HL-60 (cell line): ENCODE measurements around the gene SLCO2A1.

Source experiments
- GABPA ChIP-seq: IDR thresholded peaks from 2 replicates; pipeline ENCODE4 v1.6.1; 2012; ENCODE audit warnings: low read depth
- POLR2AphosphoS5 ChIP-seq: IDR thresholded peaks from 2 replicates; pipeline ENCODE4 v1.6.1; 2012; ENCODE audit warnings: low read depth
- SPI1 ChIP-seq: IDR thresholded peaks from 2 replicates; pipeline ENCODE4 v1.6.1; 2012; ENCODE audit warnings: low read depth, mild to moderate bottlenecking, borderline replicate concordance
- TF ChIP-seq, protein P1 (sequence below): IDR thresholded peaks from one replicate; pipeline ENCODE4 v1.5.1; 2011; ENCODE audit warnings: low read length, control low read depth, inconsistent platforms; ENCODE audit not compliant: insufficient read depth
- TF ChIP-seq, protein P2 (sequence below): IDR thresholded peaks from 2 replicates; pipeline ENCODE4 v1.6.1; 2012; ENCODE audit warnings: low read depth; ENCODE audit not compliant: insufficient replicate concordance

DNA sequence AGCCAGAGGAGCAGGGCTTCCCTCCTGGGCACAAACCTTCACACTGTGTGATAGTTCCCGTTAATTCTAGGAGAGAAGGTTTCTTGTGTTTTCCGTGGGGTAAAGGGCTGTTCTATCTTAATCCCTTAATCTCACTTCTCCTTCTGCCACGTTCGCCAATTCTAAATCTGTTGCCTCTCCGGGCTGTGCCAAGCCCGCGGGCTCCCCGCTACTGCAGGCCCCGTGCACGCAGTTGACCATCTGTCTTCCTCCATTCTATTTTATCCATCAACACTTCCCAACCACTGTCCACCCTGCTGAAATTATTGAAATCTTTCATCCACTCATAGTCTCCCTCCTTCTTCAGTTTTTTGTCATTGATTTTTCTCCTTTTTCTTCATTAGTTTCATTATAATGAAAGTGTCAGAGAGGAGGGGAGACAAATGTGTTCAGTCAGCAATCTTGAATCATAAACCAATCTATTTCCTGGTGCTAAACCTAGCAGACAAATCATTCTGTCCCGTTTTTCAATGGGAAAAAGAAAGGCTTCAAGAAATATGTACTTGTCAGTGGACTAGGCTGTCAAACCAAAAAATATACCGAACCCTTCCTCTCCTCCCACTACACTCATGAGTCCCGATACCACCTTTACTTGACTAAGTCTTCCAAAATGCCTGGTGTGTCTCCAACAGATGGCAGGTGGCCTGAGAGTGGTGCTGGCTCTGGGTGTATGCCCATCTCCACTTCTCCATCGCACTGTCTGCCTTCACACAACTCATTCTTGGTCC, 39.6 kb downstream of the SLCO2A1 start:
- TF ChIP-seq, protein P1, sequence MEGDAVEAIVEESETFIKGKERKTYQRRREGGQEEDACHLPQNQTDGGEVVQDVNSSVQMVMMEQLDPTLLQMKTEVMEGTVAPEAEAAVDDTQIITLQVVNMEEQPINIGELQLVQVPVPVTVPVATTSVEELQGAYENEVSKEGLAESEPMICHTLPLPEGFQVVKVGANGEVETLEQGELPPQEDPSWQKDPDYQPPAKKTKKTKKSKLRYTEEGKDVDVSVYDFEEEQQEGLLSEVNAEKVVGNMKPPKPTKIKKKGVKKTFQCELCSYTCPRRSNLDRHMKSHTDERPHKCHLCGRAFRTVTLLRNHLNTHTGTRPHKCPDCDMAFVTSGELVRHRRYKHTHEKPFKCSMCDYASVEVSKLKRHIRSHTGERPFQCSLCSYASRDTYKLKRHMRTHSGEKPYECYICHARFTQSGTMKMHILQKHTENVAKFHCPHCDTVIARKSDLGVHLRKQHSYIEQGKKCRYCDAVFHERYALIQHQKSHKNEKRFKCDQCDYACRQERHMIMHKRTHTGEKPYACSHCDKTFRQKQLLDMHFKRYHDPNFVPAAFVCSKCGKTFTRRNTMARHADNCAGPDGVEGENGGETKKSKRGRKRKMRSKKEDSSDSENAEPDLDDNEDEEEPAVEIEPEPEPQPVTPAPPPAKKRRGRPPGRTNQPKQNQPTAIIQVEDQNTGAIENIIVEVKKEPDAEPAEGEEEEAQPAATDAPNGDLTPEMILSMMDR = no peak
- TF ChIP-seq SPI1 (no peak), POLR2AphosphoS5 (no peak), GABPA (no peak)
- TF ChIP-seq, protein P2, sequence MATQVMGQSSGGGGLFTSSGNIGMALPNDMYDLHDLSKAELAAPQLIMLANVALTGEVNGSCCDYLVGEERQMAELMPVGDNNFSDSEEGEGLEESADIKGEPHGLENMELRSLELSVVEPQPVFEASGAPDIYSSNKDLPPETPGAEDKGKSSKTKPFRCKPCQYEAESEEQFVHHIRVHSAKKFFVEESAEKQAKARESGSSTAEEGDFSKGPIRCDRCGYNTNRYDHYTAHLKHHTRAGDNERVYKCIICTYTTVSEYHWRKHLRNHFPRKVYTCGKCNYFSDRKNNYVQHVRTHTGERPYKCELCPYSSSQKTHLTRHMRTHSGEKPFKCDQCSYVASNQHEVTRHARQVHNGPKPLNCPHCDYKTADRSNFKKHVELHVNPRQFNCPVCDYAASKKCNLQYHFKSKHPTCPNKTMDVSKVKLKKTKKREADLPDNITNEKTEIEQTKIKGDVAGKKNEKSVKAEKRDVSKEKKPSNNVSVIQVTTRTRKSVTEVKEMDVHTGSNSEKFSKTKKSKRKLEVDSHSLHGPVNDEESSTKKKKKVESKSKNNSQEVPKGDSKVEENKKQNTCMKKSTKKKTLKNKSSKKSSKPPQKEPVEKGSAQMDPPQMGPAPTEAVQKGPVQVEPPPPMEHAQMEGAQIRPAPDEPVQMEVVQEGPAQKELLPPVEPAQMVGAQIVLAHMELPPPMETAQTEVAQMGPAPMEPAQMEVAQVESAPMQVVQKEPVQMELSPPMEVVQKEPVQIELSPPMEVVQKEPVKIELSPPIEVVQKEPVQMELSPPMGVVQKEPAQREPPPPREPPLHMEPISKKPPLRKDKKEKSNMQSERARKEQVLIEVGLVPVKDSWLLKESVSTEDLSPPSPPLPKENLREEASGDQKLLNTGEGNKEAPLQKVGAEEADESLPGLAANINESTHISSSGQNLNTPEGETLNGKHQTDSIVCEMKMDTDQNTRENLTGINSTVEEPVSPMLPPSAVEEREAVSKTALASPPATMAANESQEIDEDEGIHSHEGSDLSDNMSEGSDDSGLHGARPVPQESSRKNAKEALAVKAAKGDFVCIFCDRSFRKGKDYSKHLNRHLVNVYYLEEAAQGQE = no peak
